GM12878 (cell line): Measurements from ENCODE around the gene RCOR1. TPM values are rescaled to one million over a fixed set of nuclear protein-coding genes. Genes with fewer than 3 reads are reported as not detected.

ENCODE experiments used
- ATAC-seq: fragments of 200-7000 bp; cut with Tn5 transposase; 3 replicates; pipeline ENCODE4 v1.9.1; 2020; ENCODE audit warnings: mild to moderate bottlenecking, moderate library complexity
- BruUV-seq: library from RNA; stranded (reverse); fragments of 400-500 nt; replicated peaks from 2 replicates; lab custom pipeline; 2021; lab: Mats Ljungman, UMichigan
- CTCF ChIA-PET: fragments of 300-600 bp; sonication (Branson Sonifier 250); formaldehyde crosslinking; extraction: SDS; loops from one replicate; lab custom pipeline; 2021; ENCODE audit warnings: inconsistent platforms; lab: Yijun Ruan, JAX
- POLR2A ChIA-PET: fragments of 350-600 bp; formaldehyde crosslinking; extraction: SDS; loops from one replicate; lab custom pipeline; 2021; ENCODE audit warnings: inconsistent platforms; lab: Charles Lee
- RAD21 ChIA-PET: fragments of 300-600 bp; sonication (Branson Sonifier 250); formaldehyde crosslinking; loops from one replicate; lab custom pipeline; 2023; ENCODE audit warnings: antibody characterized with exemption; ENCODE audit not compliant: unreplicated experiment; lab: Charles Lee
- SMC1A ChIA-PET: fragments of 300-600 bp; sonication (Branson Sonifier 250); formaldehyde crosslinking; loops from one replicate; lab custom pipeline; 2023; ENCODE audit not compliant: unreplicated experiment, uncharacterized antibody; lab: Charles Lee
- DNase-seq: peaks from one replicate; pipeline ENCODE4 v3.0.0-alpha.2; 2011; ENCODE audit warnings: low read depth, low spot score
- FAIRE-seq: peaks from 3 replicates; lab custom pipeline; 2011; peaks lifted over from hg19 to GRCh38; lab: Jason Lieb, UNC
- H2AFZ ChIP-seq: 2 replicates; pipeline ENCODE4 v1.6.0; 2011; ENCODE audit warnings: low read depth, low read length, control low read depth; ENCODE audit not compliant: control insufficient read depth
- H3K27ac ChIP-seq: 2 replicates; pipeline ENCODE4 v1.5.1; 2011; ENCODE audit warnings: control low read depth; ENCODE audit not compliant: control insufficient read depth, insufficient read depth
- H3K27me3 ChIP-seq, 2 experiments: replicated peaks in 1 of 2; 2 replicates each; pipeline versions ENCODE4 v1.6.0 to v1.6.1; 2011; ENCODE audit warnings: low read length in 1 of 2; ENCODE audit not compliant: control insufficient read depth in 2 of 2, insufficient read depth in 2 of 2
- H3K36me3 ChIP-seq, 2 experiments: 2 replicates each; pipeline ENCODE4 v1.5.1; 2011; ENCODE audit warnings: low read length in 1 of 2; ENCODE audit not compliant: control insufficient read depth in 2 of 2, insufficient read depth in 2 of 2
- H3K4me1 ChIP-seq: 2 replicates; pipeline ENCODE4 v1.6.1; 2011; ENCODE audit warnings: mild to moderate bottlenecking, low read length, moderate library complexity, mixed read lengths; ENCODE audit not compliant: control insufficient read depth, insufficient read depth
- H3K4me2 ChIP-seq: 2 replicates; pipeline ENCODE4 v1.6.0; 2011; ENCODE audit warnings: control low read depth; ENCODE audit not compliant: control insufficient read depth, insufficient read depth
- H3K4me3 ChIP-seq: fragments of 200-600 bp; sonication (generic); 2 replicates; pipeline ENCODE4 v1.5.1; 2016
- H3K79me2 ChIP-seq: 2 replicates; pipeline ENCODE4 v1.6.0; 2011; ENCODE audit warnings: low read length; ENCODE audit not compliant: control insufficient read depth, insufficient read depth
- H3K9ac ChIP-seq: 2 replicates; pipeline ENCODE4 v1.8.0; 2011; ENCODE audit warnings: low read length, control low read depth, mixed read lengths; ENCODE audit not compliant: control insufficient read depth, insufficient read depth
- H3K9me3 ChIP-seq: replicated peaks from 3 replicates; pipeline ENCODE4 v1.5.1; 2011; ENCODE audit warnings: mild to moderate bottlenecking, low read length; ENCODE audit not compliant: control insufficient read depth, insufficient read depth
- H4K20me1 ChIP-seq: 2 replicates; pipeline ENCODE4 v1.6.0; 2011; ENCODE audit not compliant: control insufficient read depth, insufficient read depth
- BRCA1 ChIP-seq: IDR thresholded peaks from 2 replicates; pipeline ENCODE4 v1.6.1; 2011; ENCODE audit warnings: low read depth, low read length, improper control_type of control experiment
- FOXM1 ChIP-seq: IDR thresholded peaks from 2 replicates; pipeline ENCODE4 v1.6.1; 2012; ENCODE audit warnings: low read depth, mild to moderate bottlenecking, inconsistent platforms, low read length, moderate library complexity
- MTA2 ChIP-seq: fragments of 450-650 bp; IDR thresholded peaks from 2 replicates; pipeline ENCODE4 v1.6.1; 2016; ENCODE audit warnings: low read depth, mild to moderate bottlenecking, moderate library complexity
- SMC3 ChIP-seq: IDR thresholded peaks from 2 replicates; pipeline ENCODE4 v1.6.1; 2011; ENCODE audit warnings: low read length, improper control_type of control experiment, borderline replicate concordance
- WGBS: methylation state at CpG from one replicate; pipeline ENCODE4 v1.1.6; 2016; ENCODE audit warnings: low lambda C conversion rate; ENCODE audit not compliant: insufficient replicate concordance, insufficient coverage; ENCODE audit errors: missing lambda C conversion rate; 5-methylcytosine and 5-hydroxymethylcytosine counted together
- in situ Hi-C: fragments of 300-500 bp; cut with MboI; formaldehyde crosslinking; loops from 9 replicates; pipeline ENCODE4 v1.14.3; 2018; ENCODE audit warnings: mixed read lengths
- intact Hi-C: fragments of 100-400 bp; cut with micrococcal nuclease; formaldehyde crosslinking; loops from one replicate; pipeline ENCODE4 v1.14.2; 2022; ENCODE audit not compliant: unreplicated experiment
- polyA plus RNA-seq, 11 experiments: library from polyadenylated mRNA; depleted of rRNA in 4 of 11; unstranded in 6 of 11; stranded (reverse) in 5 of 11; fragments of >200 nt; fragmentation: Nextera tagmentation in 4 of 11; fragmentation: Illumina TruSeq in 1 of 11; extraction: Ambion mirVana in 4 of 11; extraction: Trizol in 1 of 11; gene quantifications; 1 replicate in 1 of 11; 2 replicates in 10 of 11; pipeline versions ENCODE4 v1.2.1 to v1.2.3, GENCODE V29; 2011 to 2016; ENCODE audit warnings: inconsistent platforms in 2 of 11, missing spikeins in 2 of 11, low read depth in 1 of 11
- total RNA-seq, 4 experiments: library from RNA; depleted of rRNA in 3 of 4; stranded (reverse); fragments of >200 nt in 3 of 4; fragmentation: Illumina TruSeq in 1 of 4; extraction: Trizol in 1 of 4; gene quantifications; 2 replicates each; pipeline versions ENCODE4 v1.2.1 to v1.2.3, GENCODE V29; 2013 to 2021
- TF ChIP-seq, protein P1 (sequence below): fragments of 450-650 bp; conservative IDR thresholded peaks from 2 replicates; pipeline ENCODE4 v1.6.1; 2017; ENCODE audit warnings: mild to moderate bottlenecking, moderate library complexity
- TF ChIP-seq, protein P2 (sequence below): fragments of 450-650 bp; IDR thresholded peaks from 2 replicates; pipeline ENCODE4 v1.6.1; 2017; ENCODE audit warnings: low read depth, mild to moderate bottlenecking, moderate library complexity
- TF ChIP-seq, protein P3 (sequence below): fragments of 450-650 bp; IDR thresholded peaks from 2 replicates; pipeline ENCODE4 v1.6.1; 2014; ENCODE audit warnings: mild to moderate bottlenecking

Gene RCOR1
- total and polyA plus RNA-seq, 10 of the 15 experiments (the other 5 are each of a cell fraction or from before 2014, with no cell fraction given), result 1.6 to 12.2 (median 4.4) TPM

DNA sequence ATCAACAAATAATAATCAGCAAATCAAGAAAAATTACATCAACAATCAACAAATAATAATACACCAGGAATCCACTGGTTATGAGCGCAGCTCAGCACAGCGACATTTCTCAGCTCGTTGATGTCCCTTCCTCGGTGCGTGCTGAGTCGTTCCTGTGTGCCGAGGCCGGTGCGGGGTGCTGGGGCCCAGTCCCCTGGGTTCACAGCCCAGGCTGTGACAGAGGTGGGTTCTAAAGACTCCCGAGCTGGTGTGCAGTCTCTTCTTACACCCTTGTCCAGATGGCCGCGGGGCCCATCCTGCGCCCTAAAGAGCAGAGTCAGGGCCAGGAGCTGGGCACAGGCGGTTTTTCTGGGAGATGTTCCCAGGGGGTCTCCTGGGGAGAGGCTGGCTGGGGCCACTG lies 157.9 kb downstream of the RCOR1 start (continued):
- TF ChIP-seq, protein P1, sequence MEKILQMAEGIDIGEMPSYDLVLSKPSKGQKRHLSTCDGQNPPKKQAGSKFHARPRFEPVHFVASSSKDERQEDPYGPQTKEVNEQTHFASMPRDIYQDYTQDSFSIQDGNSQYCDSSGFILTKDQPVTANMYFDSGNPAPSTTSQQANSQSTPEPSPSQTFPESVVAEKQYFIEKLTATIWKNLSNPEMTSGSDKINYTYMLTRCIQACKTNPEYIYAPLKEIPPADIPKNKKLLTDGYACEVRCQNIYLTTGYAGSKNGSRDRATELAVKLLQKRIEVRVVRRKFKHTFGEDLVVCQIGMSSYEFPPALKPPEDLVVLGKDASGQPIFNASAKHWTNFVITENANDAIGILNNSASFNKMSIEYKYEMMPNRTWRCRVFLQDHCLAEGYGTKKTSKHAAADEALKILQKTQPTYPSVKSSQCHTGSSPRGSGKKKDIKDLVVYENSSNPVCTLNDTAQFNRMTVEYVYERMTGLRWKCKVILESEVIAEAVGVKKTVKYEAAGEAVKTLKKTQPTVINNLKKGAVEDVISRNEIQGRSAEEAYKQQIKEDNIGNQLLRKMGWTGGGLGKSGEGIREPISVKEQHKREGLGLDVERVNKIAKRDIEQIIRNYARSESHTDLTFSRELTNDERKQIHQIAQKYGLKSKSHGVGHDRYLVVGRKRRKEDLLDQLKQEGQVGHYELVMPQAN, result no peak
- TF ChIP-seq, all 136 proteins: peak for 0

DNA sequence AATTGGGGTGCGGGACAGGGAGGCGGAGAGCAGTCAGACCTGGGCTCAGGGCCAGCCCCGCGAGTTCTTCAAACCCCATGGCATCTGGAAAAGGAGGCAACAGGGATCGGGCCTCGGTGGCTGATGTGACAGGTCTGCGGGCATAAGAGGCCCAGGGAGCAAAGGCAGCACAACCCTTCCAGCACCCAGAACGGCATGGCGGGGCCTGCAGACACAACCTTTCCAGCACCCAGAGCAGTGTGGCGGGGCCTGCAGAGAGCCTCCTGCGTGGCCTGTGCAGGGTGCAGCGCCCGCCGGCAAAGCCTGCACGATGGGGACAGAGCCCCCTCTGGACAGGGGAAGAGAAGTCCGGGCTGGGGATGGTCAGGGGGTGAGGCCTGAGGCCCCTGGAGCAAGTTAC lies 158.6 kb downstream of the RCOR1 start:
- Histone ChIP-seq H3K9me3 (no peaks in the 10 kb centered on the region), H3K27me3 (no peaks in the 10 kb centered on the region), H2AFZ (no peak overlapping the region), H3K9ac (no peak overlapping the region), H3K4me3 (no peak overlapping the region), H3K79me2 (no peaks in the 10 kb centered on the region), H3K27ac (no peak overlapping the region), H4K20me1 (no peaks in the 10 kb centered on the region), H3K4me2 (no peak overlapping the region), H3K36me3 (no peaks in the 10 kb centered on the region; a peak in 2 of 4 replicates), H3K4me1 (peaks cover 32% of the 10 kb centered on the region)
- ChIA-PET SMC1A (interaction anchor here (0.5 to 1.4 kb wide), 2 partner anchors 11 to 19 kb away, joined by 3 read pairs; no protein-coding TSS in a partner anchor), CTCF (interaction anchor here (0.8 to 1.3 kb wide), 2 partner anchors 39 to 42 kb away, joined by 3 read pairs; no protein-coding TSS in a partner anchor), RAD21 (interaction anchor here (1.6 kb wide), 1 partner anchor 56 kb away, joined by 4 read pairs; no protein-coding TSS in a partner anchor), POLR2A (interaction anchor here (1.1 kb wide), 1 partner anchor 36 kb away, joined by 3 read pairs; no protein-coding TSS in a partner anchor)
- no TSS peak for BruUV-seq
- DNase-seq (no peak), FAIRE-seq (no peak), ATAC-seq (no peak)
- WGBS, result 94% methylated on average over 16 of the region's 16 CpGs
- intact Hi-C loops, result no loop called here
- TF ChIP-seq, protein P2, sequence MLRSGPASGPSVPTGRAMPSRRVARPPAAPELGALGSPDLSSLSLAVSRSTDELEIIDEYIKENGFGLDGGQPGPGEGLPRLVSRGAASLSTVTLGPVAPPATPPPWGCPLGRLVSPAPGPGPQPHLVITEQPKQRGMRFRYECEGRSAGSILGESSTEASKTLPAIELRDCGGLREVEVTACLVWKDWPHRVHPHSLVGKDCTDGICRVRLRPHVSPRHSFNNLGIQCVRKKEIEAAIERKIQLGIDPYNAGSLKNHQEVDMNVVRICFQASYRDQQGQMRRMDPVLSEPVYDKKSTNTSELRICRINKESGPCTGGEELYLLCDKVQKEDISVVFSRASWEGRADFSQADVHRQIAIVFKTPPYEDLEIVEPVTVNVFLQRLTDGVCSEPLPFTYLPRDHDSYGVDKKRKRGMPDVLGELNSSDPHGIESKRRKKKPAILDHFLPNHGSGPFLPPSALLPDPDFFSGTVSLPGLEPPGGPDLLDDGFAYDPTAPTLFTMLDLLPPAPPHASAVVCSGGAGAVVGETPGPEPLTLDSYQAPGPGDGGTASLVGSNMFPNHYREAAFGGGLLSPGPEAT, result no peak
- TF ChIP-seq FOXM1 (no peak), MTA2 (no peak), BRCA1 (no peak), SMC3 (no peak)
- TF ChIP-seq, protein P3, sequence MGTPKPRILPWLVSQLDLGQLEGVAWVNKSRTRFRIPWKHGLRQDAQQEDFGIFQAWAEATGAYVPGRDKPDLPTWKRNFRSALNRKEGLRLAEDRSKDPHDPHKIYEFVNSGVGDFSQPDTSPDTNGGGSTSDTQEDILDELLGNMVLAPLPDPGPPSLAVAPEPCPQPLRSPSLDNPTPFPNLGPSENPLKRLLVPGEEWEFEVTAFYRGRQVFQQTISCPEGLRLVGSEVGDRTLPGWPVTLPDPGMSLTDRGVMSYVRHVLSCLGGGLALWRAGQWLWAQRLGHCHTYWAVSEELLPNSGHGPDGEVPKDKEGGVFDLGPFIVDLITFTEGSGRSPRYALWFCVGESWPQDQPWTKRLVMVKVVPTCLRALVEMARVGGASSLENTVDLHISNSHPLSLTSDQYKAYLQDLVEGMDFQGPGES, result no peak
- in situ Hi-C loops, result no loop called here
